ENCODE results near the gene SPINK8.
A peak's percentile ranks its signal among the peaks of the same experiment; 100 is the strongest.
"Not testable (repeated sequence)": the region's sequence is repeated elsewhere in the genome, so short reads cannot be mapped to it uniquely, and the experiment has no call there.

The SPINK8 gene

DNA sequence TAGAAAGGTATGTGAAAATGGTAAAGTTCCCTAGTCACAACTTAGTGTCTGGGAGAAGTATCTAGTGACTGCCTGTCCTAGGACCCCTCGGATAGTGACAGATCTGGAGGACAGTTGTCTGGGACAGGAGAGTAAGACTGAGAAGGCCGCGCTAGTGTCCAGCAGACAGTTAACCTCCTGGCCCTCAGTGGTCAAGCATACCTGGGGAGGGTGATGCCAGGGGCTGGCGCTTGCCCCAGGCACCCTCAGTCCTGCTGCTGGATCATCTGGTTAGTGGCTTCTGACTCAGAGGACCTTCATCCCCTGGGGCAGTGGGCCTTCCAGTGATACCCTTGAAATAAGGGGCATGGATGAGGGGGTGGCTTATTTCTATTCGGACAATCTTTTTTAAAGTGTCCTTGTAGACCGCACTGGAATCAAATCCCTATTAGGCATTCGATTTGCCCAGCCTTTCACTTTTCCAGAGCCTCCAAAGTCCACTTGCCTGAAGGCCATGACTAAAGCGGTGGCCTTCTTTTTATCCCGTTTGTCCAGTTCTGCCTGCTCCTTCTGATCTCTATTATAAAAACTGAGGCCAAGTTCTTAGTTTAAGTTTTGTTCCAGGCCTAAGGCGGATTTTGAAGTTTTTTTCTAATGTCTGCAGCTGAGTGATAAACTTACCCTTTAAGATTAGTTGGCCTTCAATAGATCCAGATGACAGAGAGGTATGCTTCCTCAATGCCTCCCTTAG, 1.6 kb downstream of the SPINK8 start:
- not testable (repeated sequence) for DNase-seq (ENCODE audit: low spot score)

DNA sequence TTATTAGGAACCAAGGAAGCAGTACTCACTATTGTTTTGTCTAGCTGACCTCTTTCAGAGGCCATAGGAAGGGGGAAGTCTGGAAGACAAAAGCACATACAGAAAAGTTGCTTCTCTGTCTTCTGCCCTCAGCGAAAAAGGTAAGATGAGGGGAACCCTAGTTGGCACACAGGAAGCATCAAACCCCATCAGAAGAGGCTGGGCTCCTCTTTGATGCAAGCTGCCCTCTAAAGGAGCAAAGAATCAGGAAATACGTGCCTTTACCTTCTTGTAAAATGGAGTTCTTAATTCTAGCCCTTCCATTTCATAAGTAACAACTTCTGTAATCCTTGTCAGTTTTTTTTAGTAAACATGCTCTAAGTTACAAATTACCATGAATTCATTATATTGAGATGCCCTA, 12.5 kb downstream of the SPINK8 start:
- no peak for DNase-seq (ENCODE audit: low spot score)

DNA sequence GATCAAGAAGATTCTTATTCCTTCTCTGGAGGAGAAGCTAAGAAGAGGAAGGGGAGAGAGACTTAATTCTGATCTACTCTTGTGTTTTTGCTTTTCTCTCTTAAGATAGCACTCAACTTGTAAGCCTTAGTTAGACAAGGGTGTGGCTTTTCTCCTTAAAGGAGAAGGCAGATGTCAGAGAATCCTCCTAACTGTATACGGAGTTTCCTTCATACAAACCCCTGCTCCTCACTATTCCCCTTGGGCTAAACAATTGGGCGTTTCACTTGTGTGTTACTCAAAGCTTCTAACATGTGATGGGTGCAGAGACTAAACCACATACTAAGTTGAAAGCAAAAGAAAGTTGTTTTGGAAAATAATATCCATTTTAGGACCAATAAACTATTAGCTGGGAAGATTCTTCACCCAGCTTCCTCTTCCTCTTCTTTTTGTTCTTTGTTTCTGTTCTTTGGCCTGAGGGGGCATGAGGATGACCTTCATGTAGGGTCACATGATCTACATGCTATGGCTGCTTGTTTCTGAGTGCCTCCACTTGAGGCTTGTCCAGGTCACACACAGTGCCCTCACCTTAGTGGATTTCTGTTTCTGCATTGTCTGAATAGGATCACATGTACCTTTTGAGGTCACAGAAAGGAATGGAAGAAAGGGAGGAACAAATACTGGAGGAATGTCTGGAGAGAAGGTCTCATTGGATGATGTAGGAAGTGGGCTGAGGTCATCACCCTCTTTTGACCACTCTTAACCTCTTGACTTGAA, 14.6 kb downstream of the SPINK8 start:
- DNase-seq (ENCODE audit: low spot score) = no peak

DNA sequence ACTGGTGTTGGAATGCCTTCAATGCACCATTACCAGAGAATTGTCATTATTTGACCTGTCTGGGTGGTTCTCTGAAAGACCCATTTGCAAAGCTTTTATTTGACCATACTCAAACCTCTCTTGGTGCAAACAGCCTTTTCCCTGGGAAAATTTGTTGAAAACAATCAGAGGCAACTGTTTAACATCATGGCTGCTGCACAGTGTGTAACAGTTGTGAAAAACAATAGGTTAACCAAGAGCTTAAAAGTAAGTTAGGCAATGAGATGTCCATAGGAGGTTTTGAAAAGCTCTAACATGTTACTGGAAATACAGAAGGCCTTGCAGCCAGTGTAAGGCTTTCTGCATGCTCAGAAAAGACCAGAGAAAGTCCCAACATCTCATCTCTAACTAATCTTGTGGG, 18.9 kb downstream of the SPINK8 start:
- no peak for DNase-seq (ENCODE audit: low spot score)

DNA sequence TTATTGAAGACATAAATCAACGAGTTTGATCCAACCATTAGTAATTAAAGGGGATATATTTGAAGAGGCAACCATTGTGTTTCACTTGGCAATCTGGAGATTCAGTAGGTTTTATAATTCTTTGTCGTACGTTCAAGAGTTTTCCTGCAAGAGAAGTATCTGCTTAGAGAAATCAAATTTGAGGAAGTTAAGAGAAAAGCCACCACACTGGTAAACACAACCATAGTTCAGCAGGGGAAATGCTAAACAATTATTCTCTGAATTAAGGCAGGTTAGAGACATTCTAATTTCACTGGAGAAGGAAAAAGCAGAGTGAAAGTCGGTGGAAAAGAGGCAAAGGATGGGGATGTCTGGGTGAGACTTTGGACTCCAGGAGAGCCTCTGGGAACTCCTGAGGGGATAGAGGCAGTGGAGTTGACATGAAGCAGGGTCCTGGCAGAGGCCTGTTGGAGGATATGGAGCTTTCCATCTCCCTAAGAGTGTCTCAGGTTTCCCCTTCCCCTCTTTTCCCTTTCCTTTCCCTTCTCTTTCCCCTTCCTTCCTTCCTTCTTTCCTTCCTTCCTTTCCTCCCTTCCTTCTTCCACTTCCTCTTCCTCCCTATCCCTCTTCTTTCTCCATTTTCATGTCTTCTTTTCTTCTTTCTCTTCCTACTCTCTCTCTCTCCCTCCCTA, 26.5 kb downstream of the SPINK8 start:
- no peak for DNase-seq (ENCODE audit: low spot score)

DNA sequence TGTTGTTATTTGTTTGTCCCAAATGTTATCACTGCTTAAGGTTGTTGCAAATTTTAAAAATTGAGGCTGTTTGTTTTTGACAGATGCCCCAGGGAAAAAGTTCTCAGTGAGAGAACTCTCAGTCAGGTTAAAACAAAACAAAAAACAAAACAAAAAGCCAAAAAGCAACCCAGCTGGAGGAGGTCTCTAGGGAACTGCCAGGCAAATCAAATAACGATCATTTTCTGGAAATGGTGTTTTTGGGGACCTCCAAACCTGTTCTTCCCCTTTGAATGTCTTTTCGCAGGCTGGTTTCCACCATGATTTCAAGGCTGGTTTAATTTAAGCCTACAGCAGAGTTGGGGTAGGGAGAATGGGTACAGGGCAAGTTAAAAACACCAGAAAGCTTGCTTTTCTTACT, 27.2 kb downstream of the SPINK8 start:
- DNase-seq (ENCODE audit: low spot score) = no peak

DNA sequence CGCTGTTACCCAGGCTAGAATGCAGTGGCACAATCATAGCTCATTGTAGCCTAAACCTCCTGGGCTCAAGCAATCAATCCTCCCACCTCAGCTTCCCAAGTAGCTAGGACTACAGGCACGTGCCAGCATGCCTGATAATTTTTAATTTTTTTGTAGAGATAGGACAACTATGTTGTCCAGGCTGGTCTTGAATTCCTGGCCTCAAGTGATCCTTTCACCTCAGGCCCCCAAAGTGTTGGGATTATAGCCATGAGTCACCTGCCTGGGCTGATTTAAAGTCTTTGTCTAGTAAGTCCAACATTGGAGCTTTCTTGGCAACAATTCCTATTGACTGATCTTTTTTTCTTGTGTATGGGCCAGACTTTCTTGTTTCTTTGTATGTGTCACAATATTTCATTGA, 28.1 kb downstream of the SPINK8 start:
- DNase-seq (ENCODE audit: low spot score) = no peak

DNA sequence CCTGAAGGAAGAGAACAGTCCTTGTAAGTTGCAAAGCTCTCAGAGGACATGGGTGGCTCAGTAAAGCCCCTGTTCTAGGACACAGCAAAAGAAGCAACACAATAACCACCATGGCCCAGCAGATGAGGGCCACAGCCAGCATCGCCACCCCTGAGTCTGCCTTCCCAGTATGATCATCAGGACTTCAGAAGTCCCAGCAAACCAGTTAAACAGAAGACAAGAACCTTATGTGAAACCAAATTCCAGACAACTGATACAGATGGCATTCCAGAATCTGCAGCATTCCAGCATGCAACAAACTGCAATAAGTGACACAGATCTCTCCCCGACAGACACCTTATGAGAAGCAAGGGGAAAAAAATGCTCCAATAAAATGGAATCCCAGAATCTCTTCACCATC, 30.4 kb downstream of the SPINK8 start:
- DNase-seq (ENCODE audit: low spot score) = no peak

DNA sequence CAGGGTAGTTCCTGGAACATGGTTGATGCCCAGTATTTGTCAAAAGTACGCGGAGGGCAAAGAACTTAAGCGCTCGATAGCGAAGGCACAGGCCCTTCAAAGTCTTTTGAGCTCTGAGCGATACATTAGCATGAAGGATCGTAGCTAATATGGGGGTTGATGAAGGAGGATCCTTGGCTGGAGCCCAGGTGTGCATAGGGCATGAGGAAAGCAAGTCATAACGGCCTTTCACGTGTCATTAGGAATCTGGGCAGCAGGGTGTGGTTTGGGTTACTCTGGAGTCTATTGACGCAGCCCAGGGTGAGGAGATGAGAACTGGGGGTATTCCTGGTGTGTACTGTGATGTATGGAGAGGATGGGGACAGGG, 31.7 kb downstream of the SPINK8 start:
- DNase-seq (ENCODE audit: low spot score) = no peak

DNA sequence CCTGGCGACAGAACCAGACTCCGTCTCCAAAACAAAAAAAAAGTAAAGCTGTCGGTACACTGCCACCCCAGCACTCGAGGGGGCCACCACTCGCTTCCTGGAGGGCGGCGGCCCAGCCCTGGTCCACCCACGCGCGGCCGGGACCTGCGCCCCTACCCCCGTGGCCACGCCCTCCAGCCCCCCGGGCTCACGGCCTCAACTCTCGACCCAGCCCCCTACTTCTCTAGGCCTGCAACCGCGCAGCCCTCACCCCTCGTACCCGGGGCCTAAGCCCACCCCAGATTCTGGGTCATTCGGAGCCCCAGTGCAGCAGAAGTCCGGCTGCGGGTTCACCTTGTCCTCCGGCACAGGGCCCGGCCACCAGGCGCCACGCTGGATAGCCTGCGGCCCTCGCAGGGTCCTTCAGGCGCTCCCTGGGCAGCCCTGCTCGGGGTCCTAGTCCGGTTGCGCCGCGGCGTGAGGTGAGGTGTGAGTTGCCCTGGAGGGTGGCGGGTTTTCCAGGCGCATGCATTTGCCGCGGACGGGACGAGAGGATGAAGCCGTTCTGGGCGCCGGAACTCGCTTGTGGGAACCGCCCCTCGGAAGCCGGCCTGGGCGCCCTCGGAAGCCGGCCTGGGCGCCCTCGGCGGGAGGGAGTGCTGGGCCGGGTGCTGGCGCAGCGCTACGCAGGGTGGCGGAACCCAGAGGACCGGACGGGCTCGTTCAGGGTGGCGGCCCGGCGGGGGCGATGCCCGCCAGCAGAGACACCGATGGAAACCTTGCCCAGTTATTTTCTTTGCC, 32.3 kb downstream of the SPINK8 start, which contains the start of gene NME6:
TSS of gene NME6 (minus strand) at position 348 of the 780 bp plus-strand sequence.
- peak; percentile 93 for DNase-seq (ENCODE audit: low spot score)

DNA sequence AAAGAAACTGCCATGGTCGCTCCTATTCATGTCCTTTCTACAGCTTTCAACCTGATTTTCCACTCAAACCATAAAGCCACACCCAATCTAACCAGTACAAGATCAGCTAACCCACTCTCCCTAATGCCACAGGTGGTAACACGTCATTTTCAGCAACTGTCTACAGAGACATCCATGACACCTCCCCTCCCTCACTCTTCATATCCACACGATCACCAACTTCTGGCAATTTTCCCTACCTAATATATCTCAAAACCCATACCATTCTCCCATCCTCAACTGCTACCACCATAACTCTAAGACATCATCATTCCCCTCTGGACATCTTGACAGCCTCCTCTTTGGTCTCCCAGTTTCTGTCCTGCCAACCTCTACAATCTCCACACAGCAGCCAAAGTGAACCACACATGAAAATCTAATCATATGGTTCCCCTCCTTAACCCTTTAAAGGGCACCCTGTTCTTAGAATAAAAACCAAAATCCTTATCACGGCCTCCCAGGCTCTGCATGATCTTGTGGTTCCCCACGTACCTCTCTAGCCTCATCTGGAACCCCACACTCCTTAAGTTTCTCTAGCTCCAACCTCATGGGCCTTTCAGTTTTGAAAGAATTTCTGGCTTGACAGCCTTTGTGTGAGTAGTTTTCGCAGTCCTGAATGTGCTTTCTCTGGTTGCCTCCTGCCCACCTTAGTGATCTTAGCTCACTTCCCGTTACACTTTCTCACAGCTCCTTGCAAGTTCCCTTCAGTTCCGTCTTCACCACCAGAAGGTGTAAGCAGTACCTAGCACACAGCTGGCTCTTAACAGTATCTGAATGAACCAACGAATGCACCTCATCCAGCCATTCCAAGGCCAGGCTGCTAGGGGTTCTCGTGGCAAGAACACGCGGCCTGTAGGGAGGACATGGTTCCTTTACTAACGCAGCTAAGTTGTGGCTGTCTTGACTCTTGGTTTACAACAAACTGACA, 33.4 kb downstream of the SPINK8 start:
- peak; percentile 46 for DNase-seq (ENCODE audit: low spot score)

DNA sequence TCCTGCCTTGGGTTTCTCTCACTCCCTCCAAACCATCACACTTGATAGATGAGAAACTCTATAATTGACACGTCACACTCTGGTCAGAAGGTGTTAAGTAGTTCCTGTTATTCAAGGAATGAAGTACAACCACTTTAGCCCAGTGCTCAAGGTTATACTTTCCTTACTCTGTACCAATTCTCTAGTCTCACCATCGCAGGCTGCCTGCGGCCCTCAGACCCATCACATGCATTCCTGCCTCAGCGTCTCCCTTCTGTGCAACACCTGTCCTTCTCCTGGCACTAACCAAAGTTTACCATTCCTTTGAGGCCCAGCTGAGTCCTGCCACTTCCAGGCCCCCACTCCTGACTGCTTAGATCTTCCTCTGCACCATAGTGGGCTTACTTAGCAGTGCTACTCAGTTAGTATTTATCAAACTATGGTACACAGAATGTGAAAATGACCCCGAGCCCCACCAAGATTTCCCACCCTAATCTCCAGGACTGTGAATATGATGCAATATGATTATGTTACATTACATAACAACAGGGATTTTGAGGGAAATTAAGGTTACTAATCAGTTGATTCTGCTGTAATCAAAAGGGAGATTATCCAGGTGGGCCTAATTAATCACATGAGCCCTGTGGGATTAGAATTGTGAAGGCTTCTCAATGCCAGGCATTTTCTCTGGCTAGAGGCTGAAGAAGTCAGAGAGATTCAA, 36.2 kb downstream of the SPINK8 start:
- DNase-seq (ENCODE audit: low spot score) = no peak

DNA sequence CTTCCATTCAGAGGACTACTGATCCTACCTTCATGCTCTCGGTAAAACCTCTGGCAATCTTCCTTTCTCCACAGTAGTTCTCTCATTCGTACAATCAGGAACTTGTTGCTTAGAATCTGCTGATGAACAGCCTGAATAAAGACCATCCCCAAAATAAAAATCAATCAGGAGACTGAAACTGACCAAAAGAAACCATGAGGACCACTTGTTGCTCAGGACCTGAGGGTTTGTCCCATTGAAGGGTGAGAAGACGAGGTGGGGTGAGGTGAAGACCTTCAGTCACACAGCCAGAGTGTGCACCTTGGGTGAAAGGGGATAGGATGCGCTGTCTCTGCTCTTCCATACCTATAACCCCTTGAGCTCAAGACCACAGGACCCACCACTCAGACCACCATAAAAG, 36.8 kb downstream of the SPINK8 start:
- DNase-seq (ENCODE audit: low spot score) = no peak

DNA sequence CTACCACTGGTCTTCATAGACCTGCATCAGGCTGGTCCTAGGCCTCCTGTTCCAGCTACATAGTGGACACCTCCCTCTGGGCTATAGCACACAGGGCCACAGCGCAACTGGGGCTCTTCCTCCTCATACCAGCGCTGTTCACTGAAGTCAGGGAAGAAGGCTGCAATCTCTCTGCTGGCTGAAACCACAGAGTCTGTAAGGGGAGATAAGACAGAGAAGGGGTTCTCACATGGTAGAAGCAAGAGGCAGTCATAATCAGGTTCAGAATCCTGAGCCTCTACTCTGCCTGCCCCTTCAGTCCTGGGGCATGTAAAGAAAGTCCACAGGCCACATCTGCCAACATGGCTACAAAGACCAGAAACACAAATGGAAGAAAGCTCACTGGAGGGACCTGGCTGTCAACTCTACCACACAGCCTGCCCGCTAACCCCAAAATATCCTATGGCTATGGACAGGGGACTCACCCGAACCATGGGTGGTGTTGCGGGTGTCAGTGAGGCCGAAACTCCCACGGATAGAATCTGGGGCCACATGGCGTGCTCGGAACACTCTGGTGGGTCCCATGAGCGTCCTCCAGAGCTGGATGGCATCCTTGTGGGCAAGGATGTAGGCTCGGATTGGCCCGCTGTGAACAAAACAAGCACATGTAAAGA, 38.7 kb downstream of the SPINK8 start:
- no peak for DNase-seq (ENCODE audit: low spot score)

DNA sequence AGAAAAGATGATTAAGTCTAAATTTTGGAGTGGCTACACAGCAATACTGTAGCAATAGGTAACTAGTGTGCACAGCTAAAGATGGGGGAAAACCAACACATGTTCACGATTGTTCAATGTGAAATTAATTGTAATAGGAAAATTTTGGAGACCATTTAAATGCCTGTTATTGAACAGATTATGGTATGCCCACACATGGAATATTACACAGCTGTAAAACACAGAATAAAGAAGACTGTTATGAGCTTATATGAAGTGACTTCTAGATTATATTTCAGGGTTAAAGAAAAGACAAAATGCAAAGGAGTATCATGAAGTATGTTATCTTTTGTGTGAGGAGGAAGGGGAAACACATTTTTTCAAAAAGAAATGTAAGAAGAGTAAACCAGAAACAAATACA, 43.8 kb downstream of the SPINK8 start:
- no peak for DNase-seq (ENCODE audit: low spot score)

DNA sequence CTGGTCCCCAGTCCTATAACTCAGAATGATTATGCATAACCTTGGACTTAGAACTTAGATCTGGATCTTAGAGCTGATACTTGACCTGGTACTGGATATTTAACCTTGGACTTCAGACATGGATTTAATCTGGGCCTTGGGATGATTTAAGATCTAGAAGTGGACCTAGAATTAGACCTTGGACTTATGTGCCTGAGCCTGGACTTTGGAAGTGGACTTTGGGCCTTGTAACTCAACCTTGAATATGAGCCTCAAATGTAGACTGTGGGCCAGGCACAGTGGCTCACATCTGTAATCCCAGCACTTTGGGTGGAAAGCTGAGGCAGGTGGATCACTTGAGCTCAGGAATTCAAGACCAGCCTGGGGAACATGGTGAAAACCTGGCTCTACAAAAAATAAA, 46.4 kb downstream of the SPINK8 start:
- DNase-seq (ENCODE audit: low spot score) = no peak

DNA sequence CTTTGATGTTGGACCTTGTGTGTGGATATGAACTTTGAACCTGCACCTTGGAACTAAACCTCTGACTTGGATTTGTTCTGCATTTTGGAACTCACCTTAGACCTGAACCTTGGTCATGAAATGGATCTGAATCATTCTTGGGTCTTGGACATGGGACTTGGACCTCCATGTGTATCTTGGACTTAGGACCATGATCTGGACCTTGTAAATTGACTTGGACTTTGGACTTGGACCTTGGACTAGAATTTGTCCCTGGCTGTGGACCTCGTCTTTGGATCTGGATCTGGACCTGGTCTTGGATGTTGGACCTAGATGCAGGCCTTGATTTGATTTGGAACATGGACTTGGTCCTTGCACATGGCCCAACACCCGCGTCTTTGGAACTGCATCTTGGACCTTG, 47.2 kb downstream of the SPINK8 start:
- no peak for DNase-seq (ENCODE audit: low spot score)

DNA sequence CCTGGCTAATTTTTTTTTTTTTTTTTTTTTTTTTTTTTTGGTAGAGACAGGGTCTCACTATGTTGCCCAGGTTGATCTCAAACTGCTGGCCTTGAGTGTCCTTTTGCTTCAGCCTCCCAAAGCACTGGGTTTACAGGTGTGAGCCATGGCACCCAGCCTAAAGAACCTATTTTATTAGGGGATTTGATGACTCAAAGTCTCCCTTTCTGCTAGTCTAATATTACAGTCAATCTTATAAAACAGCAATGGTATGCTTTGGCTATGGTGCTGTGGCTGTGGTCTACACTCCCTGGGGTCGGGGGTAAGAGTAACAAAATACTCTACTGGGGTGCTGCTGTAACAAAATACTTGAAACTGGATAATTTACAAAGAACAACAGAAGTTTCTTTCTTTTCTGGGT, 47.8 kb downstream of the SPINK8 start:
- no peak for DNase-seq (ENCODE audit: low spot score)

DNA sequence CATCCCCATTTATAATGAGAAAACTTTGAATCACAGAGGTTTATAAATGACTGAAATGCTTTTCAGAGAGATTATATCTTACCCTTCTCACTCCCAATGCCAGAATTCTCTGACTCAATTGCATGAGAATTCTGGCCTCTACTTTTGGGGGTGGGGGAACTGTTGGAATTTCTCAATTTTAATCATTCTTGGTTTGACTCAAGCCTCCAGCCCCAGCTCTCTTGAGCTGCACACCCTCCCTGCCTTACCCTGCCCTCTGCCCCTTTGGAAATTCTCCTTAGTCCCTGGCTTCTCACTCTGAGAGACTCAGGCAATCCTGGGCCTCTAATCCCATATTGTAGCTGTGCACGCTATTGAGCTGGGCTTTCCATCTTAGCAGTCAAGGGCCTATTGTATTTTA, 48.3 kb downstream of the SPINK8 start:
- DNase-seq (ENCODE audit: low spot score) = no peak

DNA sequence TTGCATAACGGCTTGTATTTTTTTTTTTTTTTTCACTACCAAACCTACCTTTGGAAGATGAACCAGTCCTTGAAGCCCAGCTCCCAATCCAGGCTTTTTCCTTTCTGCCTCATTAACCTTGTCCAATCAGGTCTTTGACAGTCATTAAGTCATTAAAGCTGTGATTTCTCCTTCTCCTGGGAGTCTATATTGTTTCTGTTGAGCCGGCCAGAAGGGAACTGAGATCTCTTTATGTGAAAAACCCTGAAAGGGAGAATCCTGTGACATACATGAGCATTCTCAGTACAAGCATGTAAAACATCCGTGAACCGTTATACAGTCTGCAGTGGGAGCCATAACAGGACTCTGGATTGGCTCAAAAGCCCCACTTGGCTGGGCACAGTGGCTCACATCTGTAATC, 52.6 kb downstream of the SPINK8 start:
- no peak for DNase-seq (ENCODE audit: low spot score)

Data from CD4-positive, alpha-beta T cell treated with Interleukin-2 at 100 ng/mL for 4 hours (primary cell).